ENCODE data around the gene MT1X. TPM values are rescaled to one million over a fixed set of nuclear protein-coding genes. Genes with fewer than 3 reads are reported as not detected.

MT1X gene
- total and polyA plus RNA-seq, 2 of the 13 experiments (the other 11 are each of a cell fraction or from before 2014, with no cell fraction given): 19.7 to 288 TPM

- TF ChIP-seq ZBED4 (CRISPR knock-in tag; IDR thresholded peaks at IDR 0.05; ENCODE audit: borderline replicate concordance) (no peak), ZNF567 (CRISPR knock-in tag; IDR thresholded peaks at IDR 0.05; ENCODE audit: borderline replicate concordance) (0 out of 2 replicates have a peak, but pooled peaks have one; percentile 27), ZFAT (CRISPR knock-in tag; conservative IDR thresholded peaks at IDR 0.05) (no peak), FOXK2 (IDR thresholded peaks at IDR 0.05) (no peak), RXRB (CRISPR knock-in tag; IDR thresholded peaks at IDR 0.05; ENCODE audit: borderline replicate concordance) (0 out of 2 replicates have a peak, but pooled peaks have one; percentile 24), CTCF (CRISPR knock-in tag; IDR thresholded peaks at IDR 0.05) (peak; percentile 71), ZSCAN25 (CRISPR knock-in tag; IDR thresholded peaks at IDR 0.05) (peak; percentile 31; the same call in 1 of the 2 replicates), CBFB (CRISPR knock-in tag; IDR thresholded peaks at IDR 0.05) (no peak), ZNF263 (CRISPR knock-in tag; IDR thresholded peaks at IDR 0.05) (0 out of 2 replicates have a peak, but pooled peaks have one; percentile 22), SPEN (CRISPR knock-in tag; IDR thresholded peaks at IDR 0.05; ENCODE audit: low read depth) (0 out of 2 replicates have a peak, but pooled peaks have one; percentile 44), NRL (CRISPR knock-in tag; IDR thresholded peaks at IDR 0.05; ENCODE audit: borderline replicate concordance) (peak; percentile 46; the same call in 1 of the 2 replicates), POGK (CRISPR knock-in tag; conservative IDR thresholded peaks at IDR 0.05) (peak; percentile 62; the same call in 1 of the 2 replicates), CEBPZ (IDR thresholded peaks at IDR 0.05; ENCODE audit: low read length) (no peak), HNF4A (CRISPR knock-in tag; IDR thresholded peaks at IDR 0.05) (peak; percentile 52; the same call in 1 of the 2 replicates), IKZF5 (CRISPR knock-in tag; IDR thresholded peaks at IDR 0.05) (peak; percentile 43; the same call in 1 of the 2 replicates), ZMYM3 (CRISPR knock-in tag; IDR thresholded peaks at IDR 0.05) (peak; percentile 60; the same call in 1 of the 2 replicates)
These were observed 34.4 kb upstream of the MT1X start (continued) for GRCh38 chr16:56647641-56648431.

All from HepG2 (cell line).